Progenitor cell of endocrine pancreas (in vitro differentiated cells): ENCODE data around the gene P4HTM. TPM values are rescaled to one million over a fixed set of nuclear protein-coding genes. Genes with fewer than 3 reads are reported as not detected.

Experiments used
- DNase-seq: peaks from one replicate; pipeline ENCODE4 v3.0.0; 2021; ENCODE audit warnings: low spot score; ENCODE audit not compliant: unreplicated experiment
- H3K27ac Mint-ChIP-seq: 2 replicates; pipeline ENCODE4 v1.8.0; 2021; ENCODE audit warnings: mild to moderate bottlenecking, moderate library complexity, mixed read lengths
- H3K27me3 Mint-ChIP-seq: 2 replicates; pipeline ENCODE4 v1.8.0; 2021; ENCODE audit warnings: mixed read lengths
- H3K36me3 Mint-ChIP-seq: 2 replicates; pipeline ENCODE4 v1.8.0; 2022; ENCODE audit warnings: mixed read lengths; ENCODE audit not compliant: insufficient read depth
- H3K4me1 Mint-ChIP-seq: 2 replicates; pipeline ENCODE4 v1.8.0; 2021; ENCODE audit warnings: low read depth, mixed read lengths
- H3K4me3 Mint-ChIP-seq: 2 replicates; pipeline ENCODE4 v1.8.0; 2021; ENCODE audit warnings: low read depth, mild to moderate bottlenecking, moderate library complexity, mixed read lengths
- H3K9me3 Mint-ChIP-seq: 2 replicates; pipeline ENCODE4 v1.8.0; 2021; ENCODE audit warnings: low read depth, mixed read lengths
- total RNA-seq: library from RNA; stranded (reverse); gene quantifications from 2 replicates; pipeline ENCODE4 v1.2.1, GENCODE V29; 2021
- TF ChIP-seq, protein P1 (sequence below): fragments of 200-600 bp; sonication (generic); IDR thresholded peaks from one replicate; pipeline ENCODE4 v1.5.0; 2021; ENCODE audit warnings: antibody characterized with exemption, mild to moderate bottlenecking; ENCODE audit not compliant: unreplicated experiment

P4HTM gene
- total RNA-seq, 1 donor from 2014 or later, result 45.3 TPM

DNA sequence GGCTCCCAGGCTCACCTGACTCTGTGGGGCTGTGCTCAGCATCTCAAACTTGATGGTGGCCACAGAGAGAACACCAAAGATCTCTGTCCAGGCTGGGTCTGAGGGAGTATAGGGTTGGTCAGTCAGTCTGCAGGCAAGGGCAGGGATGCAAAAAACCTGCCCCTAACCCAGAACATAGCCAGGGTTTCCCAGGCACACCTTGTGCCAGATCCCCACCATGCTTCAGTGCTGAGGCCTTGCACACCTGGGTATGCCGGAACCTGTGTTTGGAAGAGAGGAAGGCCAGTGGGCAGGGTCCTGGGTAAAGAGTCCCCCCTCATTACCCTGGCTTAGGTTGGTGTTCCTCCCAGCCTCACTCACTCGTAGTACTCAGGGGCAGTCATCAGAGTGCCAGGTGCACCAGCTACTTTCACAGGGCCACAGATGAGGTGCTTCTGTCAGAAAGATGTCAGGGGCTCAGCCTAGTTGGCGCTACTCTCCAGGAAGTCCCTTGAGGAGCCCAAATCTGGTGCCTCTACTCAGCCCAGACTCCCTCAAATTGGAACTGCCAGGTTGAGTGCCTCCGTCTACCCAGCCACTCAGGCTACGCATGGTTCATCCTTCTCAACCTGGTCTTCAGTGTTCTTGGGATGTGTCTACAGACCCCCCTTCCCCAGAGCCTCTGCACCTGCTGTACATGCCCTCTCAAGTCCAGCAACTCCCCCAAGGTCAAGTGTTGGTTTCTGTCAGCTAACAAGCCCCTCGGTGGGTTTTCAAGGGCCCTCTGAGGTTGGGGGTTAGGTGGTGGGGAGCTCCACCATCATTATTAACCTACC is 26.6 kb downstream of the P4HTM start:
- Mint-ChIP-seq H3K9me3 (no peaks in the 10 kb centered on the region), H3K4me1 (peaks cover 16% of the 10 kb centered on the region), H3K27me3 (no peaks in the 10 kb centered on the region), H3K36me3 (peaks cover 16% of the 10 kb centered on the region), H3K27ac (no peak overlapping the region), H3K4me3 (peak overlapping the region; percentile 94)
- DNase-seq, result no peak
- TF ChIP-seq, protein P1, sequence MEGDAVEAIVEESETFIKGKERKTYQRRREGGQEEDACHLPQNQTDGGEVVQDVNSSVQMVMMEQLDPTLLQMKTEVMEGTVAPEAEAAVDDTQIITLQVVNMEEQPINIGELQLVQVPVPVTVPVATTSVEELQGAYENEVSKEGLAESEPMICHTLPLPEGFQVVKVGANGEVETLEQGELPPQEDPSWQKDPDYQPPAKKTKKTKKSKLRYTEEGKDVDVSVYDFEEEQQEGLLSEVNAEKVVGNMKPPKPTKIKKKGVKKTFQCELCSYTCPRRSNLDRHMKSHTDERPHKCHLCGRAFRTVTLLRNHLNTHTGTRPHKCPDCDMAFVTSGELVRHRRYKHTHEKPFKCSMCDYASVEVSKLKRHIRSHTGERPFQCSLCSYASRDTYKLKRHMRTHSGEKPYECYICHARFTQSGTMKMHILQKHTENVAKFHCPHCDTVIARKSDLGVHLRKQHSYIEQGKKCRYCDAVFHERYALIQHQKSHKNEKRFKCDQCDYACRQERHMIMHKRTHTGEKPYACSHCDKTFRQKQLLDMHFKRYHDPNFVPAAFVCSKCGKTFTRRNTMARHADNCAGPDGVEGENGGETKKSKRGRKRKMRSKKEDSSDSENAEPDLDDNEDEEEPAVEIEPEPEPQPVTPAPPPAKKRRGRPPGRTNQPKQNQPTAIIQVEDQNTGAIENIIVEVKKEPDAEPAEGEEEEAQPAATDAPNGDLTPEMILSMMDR, result no peak

DNA sequence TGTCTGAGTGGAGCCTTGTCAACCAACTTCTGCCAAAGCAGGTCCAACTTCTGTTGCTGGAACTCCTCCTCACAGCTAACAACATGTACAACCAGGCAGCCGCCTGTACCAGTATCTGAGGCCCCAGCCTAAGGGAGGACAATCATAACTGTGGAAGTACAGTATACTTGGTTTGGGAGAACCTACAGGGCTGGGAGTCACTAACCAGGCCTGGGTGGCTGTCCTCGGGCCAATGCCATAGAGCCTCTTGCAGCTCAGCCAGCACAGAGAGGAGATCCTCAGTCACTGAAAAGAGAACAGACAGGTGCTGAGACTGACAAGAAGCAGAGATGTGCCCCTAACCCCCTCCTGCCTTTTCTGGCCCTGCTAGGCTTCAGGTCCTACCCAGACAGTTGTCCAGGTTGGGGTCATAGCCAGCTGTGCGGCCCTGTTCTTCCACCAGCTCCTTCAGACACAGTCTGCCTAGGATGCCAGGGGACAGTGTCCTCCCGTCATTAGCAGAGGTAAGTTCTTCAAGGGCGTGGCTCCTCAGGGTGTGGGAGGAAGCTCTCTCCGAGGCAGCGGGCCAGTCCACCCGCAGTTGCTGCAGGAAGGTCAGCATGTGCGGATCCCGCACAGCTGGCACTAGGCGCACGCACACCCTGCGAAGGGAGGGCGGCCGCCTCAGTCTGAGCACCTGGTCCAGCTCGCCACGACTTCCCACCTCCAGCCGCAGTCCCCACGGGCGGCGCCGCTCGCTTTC is 27.4 kb downstream of the P4HTM start:
- Mint-ChIP-seq H3K27ac (peak overlapping the region; percentile 76), H3K9me3 (no peaks in the 10 kb centered on the region), H3K4me1 (peaks cover 16% of the 10 kb centered on the region), H3K27me3 (no peaks in the 10 kb centered on the region), H3K4me3 (peak overlapping the region; percentile 94), H3K36me3 (peaks cover 12% of the 10 kb centered on the region)
- TF ChIP-seq, protein P1, result no peak
- DNase-seq, result no peak

DNA sequence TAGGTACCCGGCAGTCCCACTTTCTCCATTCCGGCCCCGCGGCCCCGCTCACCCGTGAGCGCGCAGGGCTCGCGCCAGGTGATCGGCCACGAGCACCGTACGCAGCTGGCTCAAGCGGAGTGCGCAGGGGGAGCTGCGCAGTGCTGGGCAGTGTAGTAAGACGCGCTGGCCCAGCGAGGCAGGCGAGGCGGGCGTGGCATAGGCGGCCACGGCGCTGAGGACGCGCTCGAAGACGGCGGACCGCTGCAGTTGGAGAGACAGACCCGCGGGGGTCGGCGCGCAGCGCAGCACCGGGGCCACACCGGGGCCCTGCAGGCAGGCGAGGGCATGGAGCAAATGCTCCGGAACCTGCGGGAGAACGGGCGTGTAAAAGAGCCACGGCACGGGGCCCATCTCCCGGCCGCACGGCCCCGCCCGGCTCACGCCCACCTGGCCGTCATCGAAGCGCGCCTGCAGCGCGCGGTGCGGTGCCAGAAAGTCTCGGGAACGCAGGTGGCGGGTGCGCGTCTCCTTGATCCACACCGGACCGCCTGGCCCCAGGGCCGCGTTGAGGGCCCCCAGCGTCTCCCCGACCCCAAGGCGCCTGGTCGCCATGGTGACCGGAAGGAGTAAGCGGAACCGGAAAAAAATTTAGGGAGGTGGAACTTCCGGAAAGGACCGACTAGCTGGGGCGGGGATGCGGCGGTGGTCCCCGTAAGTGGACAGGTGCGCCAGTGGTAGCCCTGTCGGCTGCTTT is 28.1 kb downstream of the P4HTM start, which contains the start of gene DALRD3:
DALRD3 (minus strand) TSS at position 610 of the 736 bp plus-strand sequence; CDS start at position 594, 16 bp downstream.
- Mint-ChIP-seq H3K27me3 (no peaks in the 10 kb centered on the region), H3K27ac (peak within 1 kb of the TSS; percentile 93), H3K4me1 (peaks cover 23% of the 10 kb centered on the region), H3K36me3 (peaks cover 13% of the 10 kb centered on the region), H3K9me3 (no peaks in the 10 kb centered on the region), H3K4me3 (peak within 1 kb of the TSS; percentile 94)
- TF ChIP-seq, protein P1, result no peak
- DNase-seq, result peak; percentile 47

GRCh38 chr3:49018707-49019006 is 28.6 kb downstream of the P4HTM start:
- Mint-ChIP-seq H3K27ac (peak overlapping the region; percentile 93), H3K4me3 (peak overlapping the region; percentile 94), H3K36me3 (peaks cover 15% of the 10 kb centered on the region), H3K4me1 (peaks cover 25% of the 10 kb centered on the region), H3K9me3 (no peaks in the 10 kb centered on the region), H3K27me3 (no peaks in the 10 kb centered on the region)
- TF ChIP-seq, protein P1, result no peak
- DNase-seq, result no peak

DNA sequence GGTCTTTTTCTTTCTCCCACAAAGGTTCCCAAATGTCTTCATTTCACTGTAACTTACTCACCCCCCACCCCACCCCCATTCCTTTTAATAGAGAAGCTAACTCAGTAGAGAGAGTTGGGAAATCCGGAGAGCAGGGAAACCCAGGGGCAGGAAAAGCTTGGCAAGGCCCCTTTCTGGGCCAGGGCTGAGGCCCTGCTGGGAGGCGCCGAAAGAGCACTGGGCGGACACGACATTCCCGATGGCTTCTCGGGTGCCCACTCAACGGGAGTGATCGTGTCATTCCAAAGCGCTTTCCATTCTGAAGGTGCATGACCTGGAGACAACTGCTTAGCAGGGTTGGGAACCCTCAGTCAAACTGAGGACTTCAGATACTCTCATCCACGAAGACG is 29.9 kb downstream of the P4HTM start:
- DNase-seq, result no peak
- Mint-ChIP-seq H3K4me1 (peaks cover 25% of the 10 kb centered on the region), H3K36me3 (peaks cover 14% of the 10 kb centered on the region), H3K9me3 (no peaks in the 10 kb centered on the region), H3K27ac (peak overlapping the region; percentile 95), H3K4me3 (peak overlapping the region; percentile 94), H3K27me3 (no peaks in the 10 kb centered on the region)
- TF ChIP-seq, protein P1, result no peak
